ENCODE results near the gene S100PBP. TPM values are rescaled to one million over a fixed set of nuclear protein-coding genes. Genes with fewer than 3 reads are reported as not detected.

Gene S100PBP
- polyA plus RNA-seq, 1 experiment = 20.7 TPM

GRCh38 chr1:32830092-32830852 lies 12.8 kb downstream of the S100PBP start:
- TF ChIP-seq CTCF (IDR thresholded peaks at IDR 0.05; ENCODE audit: insufficient read depth, low read depth, low read length) = no peak
- CTCF ChIA-PET = interaction anchor here (0.6 to 1.2 kb wide), 4 partner anchors 15 to 318 kb away, joined by 3 to 4 read pairs (median 3); no protein-coding TSS in a partner anchor
- POLR2A ChIA-PET = no interaction called here

GRCh38 chr1:32831878-32832277 lies 14.4 kb downstream of the S100PBP start:
- Histone ChIP-seq H3K36me3 (ENCODE audit: control insufficient read depth, insufficient read depth, low read length) (peaks cover 3% of the 10 kb centered on the region), H3K4me3 (ENCODE audit: low read depth, low read length) (no peak overlapping the region), H3K27me3 (ENCODE audit: control insufficient read depth, insufficient read depth, low read length) (no peaks in the 10 kb centered on the region)
- TF ChIP-seq CTCF (IDR thresholded peaks at IDR 0.05; ENCODE audit: insufficient read depth, low read depth, low read length) = no peak
- no peak for DNase-seq (ENCODE audit: low read depth)
- CTCF ChIA-PET = interaction anchor here (1.4 kb wide), 1 partner anchor 120 kb away, joined by 4 read pairs; no protein-coding TSS in a partner anchor
- POLR2A ChIA-PET = no interaction called here

More at GRCh38 chr1:32830092-32830852, 12.8 kb downstream of the S100PBP start:
- Histone ChIP-seq H3K27me3 (ENCODE audit: control insufficient read depth, insufficient read depth, low read length) (no peaks in the 10 kb centered on the region), H3K4me3 (ENCODE audit: low read depth, low read length) (no peak overlapping the region), H3K36me3 (ENCODE audit: control insufficient read depth, insufficient read depth, low read length) (peaks cover 4% of the 10 kb centered on the region)
- no peak for DNase-seq (ENCODE audit: low read depth)

GRCh38 chr1:32848354-32849063 lies 31.1 kb downstream of the S100PBP start:
- Histone ChIP-seq H3K27me3 (ENCODE audit: control insufficient read depth, insufficient read depth, low read length) (no peaks in the 10 kb centered on the region), H3K36me3 (ENCODE audit: control insufficient read depth, insufficient read depth, low read length) (peaks cover 7% of the 10 kb centered on the region), H3K4me3 (ENCODE audit: low read depth, low read length) (no peak overlapping the region)
- DNase-seq (ENCODE audit: low read depth) = no peak
- no peak for TF ChIP-seq CTCF (IDR thresholded peaks at IDR 0.05; ENCODE audit: insufficient read depth, low read depth, low read length)
- POLR2A ChIA-PET = no interaction called here
- CTCF ChIA-PET = interaction anchor here (0.6 to 1.6 kb wide), 3 partner anchors 24 to 121 kb away, joined by 3 to 4 read pairs (median 4); no protein-coding TSS in a partner anchor

GRCh38 chr1:32855861-32856617 lies 38.6 kb downstream of the S100PBP start:
- CTCF ChIA-PET = interaction anchor here (0.9 kb wide), 1 partner anchor 11 kb away, joined by 3 read pairs; no protein-coding TSS in a partner anchor
- H3K36me3 ChIP-seq (ENCODE audit: control insufficient read depth, insufficient read depth, low read length) = peaks cover 6% of the 10 kb centered on the region; the same call in 1 of the 2 replicates

More at GRCh38 chr1:32855861-32856617, 38.6 kb downstream of the S100PBP start:
- DNase-seq (ENCODE audit: low read depth) = no peak
- Histone ChIP-seq H3K4me3 (ENCODE audit: low read depth, low read length) (no peak overlapping the region), H3K27me3 (ENCODE audit: control insufficient read depth, insufficient read depth, low read length) (no peaks in the 10 kb centered on the region)
- TF ChIP-seq CTCF (IDR thresholded peaks at IDR 0.05; ENCODE audit: insufficient read depth, low read depth, low read length) = no peak
- POLR2A ChIA-PET = no interaction called here

All from BJ (cell line).